Muscle layer of colon (tissue), 2 donors: Measurements from ENCODE around the gene KCNK1.
A peak's percentile ranks its signal among the peaks of the same experiment; 100 is the strongest.

Experiments used
- H3K27ac ChIP-seq: one replicate; pipeline ENCODE4 v1.7.0; 2013; ENCODE audit warnings: low read depth, mild to moderate bottlenecking, low read length, moderate library complexity
- H3K27me3 ChIP-seq, 2 donors: one replicate each; pipeline ENCODE4 v1.7.0; 2013; ENCODE audit warnings: low read length in 2 of 2, mild to moderate bottlenecking in 2 of 2; ENCODE audit not compliant: insufficient read depth in 2 of 2, control insufficient read depth in 1 of 2
- H3K36me3 ChIP-seq: one replicate; pipeline ENCODE4 v1.7.0; 2013; ENCODE audit warnings: mild to moderate bottlenecking, low read length; ENCODE audit not compliant: insufficient read depth
- H3K4me1 ChIP-seq: one replicate; pipeline ENCODE4 v1.7.0; 2013; ENCODE audit warnings: mild to moderate bottlenecking, low read length; ENCODE audit not compliant: insufficient read depth
- H3K4me3 ChIP-seq, 2 donors: one replicate each; pipeline ENCODE4 v1.7.0; 2013; ENCODE audit warnings: low read length in 2 of 2, low read depth in 1 of 2, mild to moderate bottlenecking in 1 of 2, moderate library complexity in 1 of 2
- H3K9ac ChIP-seq: one replicate; pipeline ENCODE4 v1.7.0; 2013; ENCODE audit warnings: low read length
- H3K9me3 ChIP-seq: one replicate; pipeline ENCODE4 v1.7.0; 2013; ENCODE audit warnings: mild to moderate bottlenecking, low read length
- donor health status: abdominal sarcoma.
- donor health status: Adenocarcinoma of cecum.

The KCNK1 gene

DNA sequence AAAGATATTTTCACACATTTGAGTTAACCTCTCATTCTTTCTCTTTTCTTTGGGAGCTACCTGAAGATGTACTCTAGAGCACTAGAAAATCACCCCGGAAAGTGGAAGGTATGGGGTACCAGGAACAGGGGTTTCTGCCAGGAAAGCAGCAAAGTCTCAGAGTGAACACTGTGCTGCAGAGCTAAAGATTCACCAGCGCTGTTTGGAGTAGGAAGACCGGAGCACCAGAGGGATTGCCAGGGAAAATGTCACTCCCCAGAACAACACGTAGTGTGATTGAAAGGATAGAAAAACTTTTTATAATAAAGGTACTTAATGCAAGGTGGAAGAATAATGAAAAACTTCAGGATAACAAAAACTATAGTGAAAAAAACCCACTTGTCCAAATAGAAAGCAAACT is 26.7 kb upstream of the KCNK1 start:
- no peaks in the 10 kb centered on the region for H3K4me1 ChIP-seq
- no peak overlapping the region for H3K4me3 ChIP-seq
- H3K9ac ChIP-seq: no peak overlapping the region
- no peaks in the 10 kb centered on the region for H3K9me3 ChIP-seq
- H3K36me3 ChIP-seq: no peaks in the 10 kb centered on the region
- H3K27me3 ChIP-seq: no peaks in the 10 kb centered on the region
- no peak overlapping the region for H3K27ac ChIP-seq

DNA sequence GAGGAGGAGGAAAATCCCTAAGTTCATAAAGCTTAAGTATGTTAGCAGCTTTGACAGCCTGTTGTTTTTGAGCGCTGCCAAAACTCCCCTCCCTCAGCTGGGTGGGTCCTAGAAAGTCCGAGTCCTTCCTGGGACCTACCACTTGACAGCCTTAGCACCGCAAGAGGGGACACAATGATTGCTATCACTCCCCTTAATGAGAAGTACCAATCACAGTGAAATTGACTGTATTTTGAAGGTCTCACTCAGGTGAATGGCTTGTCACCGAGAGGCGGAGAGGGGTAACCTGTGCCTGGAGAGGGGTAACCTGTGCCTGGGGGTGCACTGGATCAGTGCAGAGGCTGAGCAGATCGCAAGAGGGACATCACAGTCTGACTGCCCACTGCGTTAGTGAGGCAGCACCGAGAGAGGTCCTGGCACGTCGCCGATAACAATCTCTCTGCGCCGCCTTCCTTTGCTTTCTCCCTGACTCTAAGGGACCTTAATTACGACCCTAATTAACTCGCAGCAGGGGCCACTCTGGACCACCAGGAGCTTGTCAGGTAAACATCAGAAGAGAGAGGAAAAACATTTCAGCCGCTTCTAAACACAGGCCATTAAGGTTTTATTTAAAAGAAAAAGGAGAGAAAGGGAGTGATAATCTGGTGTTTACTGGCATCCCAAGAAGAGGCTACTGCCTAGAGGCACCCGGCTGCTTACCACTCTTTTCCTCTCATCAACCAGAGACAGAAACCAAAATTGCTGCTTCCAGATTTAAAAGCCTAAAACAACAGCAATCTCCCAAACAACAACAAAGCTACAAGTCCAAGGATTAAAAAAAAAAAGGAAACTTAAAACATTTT is 25.7 kb upstream of the KCNK1 start:
- no peaks in the 10 kb centered on the region for H3K36me3 ChIP-seq
- H3K4me3 ChIP-seq: peak overlapping the region in 1 of 2 donors; percentile 18
- H3K27ac ChIP-seq: no peak overlapping the region
- no peaks in the 10 kb centered on the region for H3K9me3 ChIP-seq
- H3K9ac ChIP-seq: no peak overlapping the region
- H3K4me1 ChIP-seq: no peaks in the 10 kb centered on the region
- H3K27me3 ChIP-seq: no peaks in the 10 kb centered on the region

GRCh38 chr1:233597489-233597901 is 16.4 kb upstream of the KCNK1 start:
- no peak overlapping the region for H3K9ac ChIP-seq
- H3K9me3 ChIP-seq: no peaks in the 10 kb centered on the region
- H3K27me3 ChIP-seq: no peaks in the 10 kb centered on the region
- no peaks in the 10 kb centered on the region for H3K4me1 ChIP-seq
- H3K4me3 ChIP-seq: no peak overlapping the region
- H3K27ac ChIP-seq: no peak overlapping the region
- no peaks in the 10 kb centered on the region for H3K36me3 ChIP-seq

- H3K27ac ChIP-seq: no peak overlapping the region
- H3K9me3 ChIP-seq: no peaks in the 10 kb centered on the region
- no peaks in the 10 kb centered on the region for H3K36me3 ChIP-seq
- no peak overlapping the region for H3K4me3 ChIP-seq
- H3K9ac ChIP-seq: no peak overlapping the region
- H3K27me3 ChIP-seq: no peaks in the 10 kb centered on the region
- no peaks in the 10 kb centered on the region for H3K4me1 ChIP-seq
Observed at GRCh38 chr1:233598891-233599541, 14.9 kb upstream of the KCNK1 start.

GRCh38 chr1:233599542-233600073 is 14.3 kb upstream of the KCNK1 start:
- Histone ChIP-seq H3K9ac (no peak overlapping the region), H3K27ac (no peak overlapping the region), H3K9me3 (no peaks in the 10 kb centered on the region), H3K4me3 (no peak overlapping the region), H3K27me3 (no peaks in the 10 kb centered on the region), H3K36me3 (no peaks in the 10 kb centered on the region), H3K4me1 (no peaks in the 10 kb centered on the region)

DNA sequence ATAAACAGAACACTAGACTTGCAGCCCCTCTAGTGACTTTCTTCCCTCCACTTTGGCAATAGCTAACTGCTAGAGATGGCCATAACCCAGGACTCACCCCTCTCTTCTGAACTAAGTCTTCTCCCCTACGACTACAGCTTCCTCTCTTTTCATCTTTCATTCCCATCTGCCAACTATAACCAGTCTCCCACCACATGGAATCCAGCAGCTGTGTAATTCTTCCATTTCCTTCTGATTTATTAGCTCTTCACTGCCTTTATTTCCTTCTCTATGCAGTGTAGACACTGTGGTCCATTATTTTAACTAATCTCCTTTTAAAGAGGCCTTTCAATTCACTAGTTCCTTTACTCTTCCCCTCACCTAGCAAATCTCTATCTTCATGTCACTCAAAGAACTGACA is 13.4 kb upstream of the KCNK1 start:
- Histone ChIP-seq H3K27me3 (no peaks in the 10 kb centered on the region), H3K4me3 (no peak overlapping the region), H3K9me3 (no peaks in the 10 kb centered on the region), H3K4me1 (no peaks in the 10 kb centered on the region), H3K27ac (no peak overlapping the region), H3K9ac (no peak overlapping the region), H3K36me3 (no peaks in the 10 kb centered on the region)

GRCh38 chr1:233603478-233603877 is 10.4 kb upstream of the KCNK1 start:
- Histone ChIP-seq H3K9ac (no peak overlapping the region), H3K27me3 (no peaks in the 10 kb centered on the region), H3K4me1 (no peaks in the 10 kb centered on the region), H3K36me3 (no peaks in the 10 kb centered on the region), H3K4me3 (no peak overlapping the region), H3K27ac (no peak overlapping the region), H3K9me3 (no peaks in the 10 kb centered on the region)

- no peak overlapping the region for H3K4me3 ChIP-seq
- no peaks in the 10 kb centered on the region for H3K36me3 ChIP-seq
- no peak overlapping the region for H3K9ac ChIP-seq
- no peaks in the 10 kb centered on the region for H3K9me3 ChIP-seq
- no peaks in the 10 kb centered on the region for H3K27me3 ChIP-seq
- H3K4me1 ChIP-seq: no peaks in the 10 kb centered on the region
- H3K27ac ChIP-seq: no peak overlapping the region
Observed at GRCh38 chr1:233605205-233605604, 8.7 kb upstream of the KCNK1 start.

GRCh38 chr1:233606813-233607212 is 7.1 kb upstream of the KCNK1 start:
- H3K27me3 ChIP-seq: peaks cover 0 to 3% of the 10 kb centered on the region in 2 donors
- no peaks in the 10 kb centered on the region for H3K9me3 ChIP-seq
- no peak overlapping the region for H3K9ac ChIP-seq

GRCh38 chr1:233607252-233608119 is 6.4 kb upstream of the KCNK1 start:
- H3K27me3 ChIP-seq: peaks cover 0 to 7% of the 10 kb centered on the region in 2 donors
- no peak overlapping the region for H3K4me3 ChIP-seq
- H3K4me1 ChIP-seq: no peaks in the 10 kb centered on the region
- no peaks in the 10 kb centered on the region for H3K36me3 ChIP-seq
- no peaks in the 10 kb centered on the region for H3K9me3 ChIP-seq
- no peak overlapping the region for H3K9ac ChIP-seq
- H3K27ac ChIP-seq: no peak overlapping the region

More at GRCh38 chr1:233606813-233607212, 7.1 kb upstream of the KCNK1 start:
- no peaks in the 10 kb centered on the region for H3K4me1 ChIP-seq
- no peak overlapping the region for H3K4me3 ChIP-seq
- no peaks in the 10 kb centered on the region for H3K36me3 ChIP-seq
- H3K27ac ChIP-seq: no peak overlapping the region

GRCh38 chr1:233608988-233609387 is 4.9 kb upstream of the KCNK1 start:
- H3K27ac ChIP-seq: no peak overlapping the region
- H3K27me3 ChIP-seq: peaks cover 0 to 13% of the 10 kb centered on the region in 2 donors
- no peaks in the 10 kb centered on the region for H3K4me1 ChIP-seq
- no peak overlapping the region for H3K4me3 ChIP-seq
- no peak overlapping the region for H3K9ac ChIP-seq
- H3K36me3 ChIP-seq: no peaks in the 10 kb centered on the region
- no peaks in the 10 kb centered on the region for H3K9me3 ChIP-seq
